Progenitor cell of endocrine pancreas (in vitro differentiated cells): Measurements from ENCODE around the gene FOXP1. TPM values are rescaled to one million over a fixed set of nuclear protein-coding genes. Genes with fewer than 3 reads are reported as not detected.
A peak's percentile ranks its signal among the peaks of the same experiment; 100 is the strongest.

Experiments used
- DNase-seq: peaks from one replicate; pipeline ENCODE4 v3.0.0; 2021; ENCODE audit warnings: low spot score; ENCODE audit not compliant: unreplicated experiment
- H3K27ac Mint-ChIP-seq: 2 replicates; pipeline ENCODE4 v1.8.0; 2021; ENCODE audit warnings: mild to moderate bottlenecking, moderate library complexity, mixed read lengths
- H3K27me3 Mint-ChIP-seq: 2 replicates; pipeline ENCODE4 v1.8.0; 2021; ENCODE audit warnings: mixed read lengths
- H3K36me3 Mint-ChIP-seq: 2 replicates; pipeline ENCODE4 v1.8.0; 2022; ENCODE audit warnings: mixed read lengths; ENCODE audit not compliant: insufficient read depth
- H3K4me1 Mint-ChIP-seq: 2 replicates; pipeline ENCODE4 v1.8.0; 2021; ENCODE audit warnings: low read depth, mixed read lengths
- H3K4me3 Mint-ChIP-seq: 2 replicates; pipeline ENCODE4 v1.8.0; 2021; ENCODE audit warnings: low read depth, mild to moderate bottlenecking, moderate library complexity, mixed read lengths
- H3K9me3 Mint-ChIP-seq: 2 replicates; pipeline ENCODE4 v1.8.0; 2021; ENCODE audit warnings: low read depth, mixed read lengths
- total RNA-seq: library from RNA; stranded (reverse); gene quantifications from 2 replicates; pipeline ENCODE4 v1.2.1, GENCODE V29; 2021
- TF ChIP-seq, protein P1 (sequence below): fragments of 200-600 bp; sonication (generic); IDR thresholded peaks from one replicate; pipeline ENCODE4 v1.5.0; 2021; ENCODE audit warnings: antibody characterized with exemption, mild to moderate bottlenecking; ENCODE audit not compliant: unreplicated experiment

The FOXP1 gene
- total RNA-seq, 1 donor from 2014 or later = 242 TPM

DNA sequence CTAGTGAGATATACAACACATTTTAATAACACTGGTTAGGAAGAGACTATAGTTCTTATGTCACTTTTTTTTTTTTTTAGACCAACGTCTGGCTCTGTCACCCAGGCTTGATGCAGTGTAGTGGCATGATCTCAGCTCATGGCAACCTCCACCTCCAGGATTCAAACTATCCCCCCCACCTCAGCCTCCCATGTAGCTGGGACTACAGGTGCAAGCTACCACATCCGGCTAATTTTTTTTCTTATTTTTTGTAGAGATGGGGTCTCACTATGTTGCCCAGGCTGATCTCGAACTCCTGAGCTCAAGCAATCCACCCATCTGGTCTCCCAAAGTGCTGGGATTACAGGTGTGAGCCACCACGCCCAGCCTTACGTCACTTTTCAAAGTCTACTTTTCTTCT lies 100.8 kb downstream of the FOXP1 start:
- TF ChIP-seq, protein P1, sequence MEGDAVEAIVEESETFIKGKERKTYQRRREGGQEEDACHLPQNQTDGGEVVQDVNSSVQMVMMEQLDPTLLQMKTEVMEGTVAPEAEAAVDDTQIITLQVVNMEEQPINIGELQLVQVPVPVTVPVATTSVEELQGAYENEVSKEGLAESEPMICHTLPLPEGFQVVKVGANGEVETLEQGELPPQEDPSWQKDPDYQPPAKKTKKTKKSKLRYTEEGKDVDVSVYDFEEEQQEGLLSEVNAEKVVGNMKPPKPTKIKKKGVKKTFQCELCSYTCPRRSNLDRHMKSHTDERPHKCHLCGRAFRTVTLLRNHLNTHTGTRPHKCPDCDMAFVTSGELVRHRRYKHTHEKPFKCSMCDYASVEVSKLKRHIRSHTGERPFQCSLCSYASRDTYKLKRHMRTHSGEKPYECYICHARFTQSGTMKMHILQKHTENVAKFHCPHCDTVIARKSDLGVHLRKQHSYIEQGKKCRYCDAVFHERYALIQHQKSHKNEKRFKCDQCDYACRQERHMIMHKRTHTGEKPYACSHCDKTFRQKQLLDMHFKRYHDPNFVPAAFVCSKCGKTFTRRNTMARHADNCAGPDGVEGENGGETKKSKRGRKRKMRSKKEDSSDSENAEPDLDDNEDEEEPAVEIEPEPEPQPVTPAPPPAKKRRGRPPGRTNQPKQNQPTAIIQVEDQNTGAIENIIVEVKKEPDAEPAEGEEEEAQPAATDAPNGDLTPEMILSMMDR = no peak
- no peak for DNase-seq
- H3K27ac Mint-ChIP-seq = no peak overlapping the region
- H3K4me1 Mint-ChIP-seq = peaks cover 3% of the 10 kb centered on the region
- H3K27me3 Mint-ChIP-seq = no peaks in the 10 kb centered on the region
- no peaks in the 10 kb centered on the region for H3K9me3 Mint-ChIP-seq
- H3K36me3 Mint-ChIP-seq = peaks cover 6% of the 10 kb centered on the region
- no peak overlapping the region for H3K4me3 Mint-ChIP-seq

DNA sequence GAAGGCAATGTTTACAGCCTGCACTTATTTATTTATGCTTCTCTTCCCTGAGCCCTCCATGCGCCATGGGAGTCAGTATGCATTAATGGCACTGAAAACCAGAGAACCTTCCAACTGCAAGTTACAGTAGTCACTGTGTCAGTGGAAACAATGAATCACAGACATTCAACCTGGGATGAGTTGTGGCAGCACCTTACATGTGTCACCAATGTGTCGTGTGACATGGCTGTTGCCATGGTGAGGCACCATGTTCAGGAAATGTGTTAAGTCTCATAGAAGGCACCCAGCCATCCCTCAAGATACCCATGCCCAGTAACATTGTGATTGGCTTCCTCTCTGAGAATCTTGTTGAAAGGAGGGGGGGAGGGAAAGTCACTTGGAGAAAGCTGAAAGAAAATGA lies 105.0 kb downstream of the FOXP1 start:
- no peak for DNase-seq
- no peak overlapping the region for H3K4me3 Mint-ChIP-seq
- no peak overlapping the region for H3K27ac Mint-ChIP-seq
- TF ChIP-seq, protein P1 = no peak
- H3K36me3 Mint-ChIP-seq = peaks cover 26% of the 10 kb centered on the region
- peaks cover 18% of the 10 kb centered on the region for H3K9me3 Mint-ChIP-seq
- no peaks in the 10 kb centered on the region for H3K4me1 Mint-ChIP-seq
- no peaks in the 10 kb centered on the region for H3K27me3 Mint-ChIP-seq

DNA sequence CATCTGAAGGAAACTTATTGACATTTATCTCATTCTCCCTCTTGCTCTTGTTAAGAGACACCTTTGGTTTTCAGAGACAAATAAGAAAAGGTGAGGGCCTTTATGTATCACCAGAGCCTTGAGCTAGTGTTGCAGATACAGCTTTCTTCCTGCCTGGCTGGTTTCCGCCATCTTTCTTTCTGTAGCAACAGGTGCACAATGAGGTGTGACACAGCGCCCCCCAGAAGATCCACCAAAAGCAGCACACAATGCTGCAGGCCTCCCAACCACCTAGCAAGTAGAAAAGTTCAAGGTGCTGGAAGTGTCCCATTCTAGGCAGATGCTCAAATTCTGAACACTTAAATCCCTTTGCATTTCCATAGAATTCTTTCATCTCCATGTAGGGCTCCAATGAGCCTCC lies 106.6 kb downstream of the FOXP1 start:
- H3K4me1 Mint-ChIP-seq = no peaks in the 10 kb centered on the region
- peak overlapping the region; percentile 52 for H3K27ac Mint-ChIP-seq
- TF ChIP-seq, protein P1 = no peak
- H3K36me3 Mint-ChIP-seq = peaks cover 38% of the 10 kb centered on the region
- H3K4me3 Mint-ChIP-seq = no peak overlapping the region
- no peak for DNase-seq
- peaks cover 23% of the 10 kb centered on the region for H3K9me3 Mint-ChIP-seq
- H3K27me3 Mint-ChIP-seq = no peaks in the 10 kb centered on the region

DNA sequence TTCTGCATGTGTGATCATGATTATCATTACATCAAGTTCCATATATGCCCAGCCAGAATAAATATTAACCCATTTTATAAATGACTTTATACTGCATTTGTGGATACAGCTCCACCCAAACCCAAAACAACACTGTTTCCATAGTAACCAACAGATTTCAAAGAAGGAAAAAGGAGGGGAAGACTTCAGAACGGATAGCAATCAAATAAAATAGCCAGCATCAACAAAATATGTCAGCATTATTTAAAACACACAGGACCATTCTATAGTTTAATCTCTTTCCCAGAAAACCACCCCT lies 114.4 kb downstream of the FOXP1 start:
- H3K27me3 Mint-ChIP-seq = no peaks in the 10 kb centered on the region
- no peak for DNase-seq
- H3K4me1 Mint-ChIP-seq = peaks cover 5% of the 10 kb centered on the region
- no peak overlapping the region for H3K27ac Mint-ChIP-seq
- peaks cover 26% of the 10 kb centered on the region for H3K36me3 Mint-ChIP-seq
- peaks cover 10% of the 10 kb centered on the region for H3K9me3 Mint-ChIP-seq
- TF ChIP-seq, protein P1 = no peak
- H3K4me3 Mint-ChIP-seq = no peak overlapping the region

DNA sequence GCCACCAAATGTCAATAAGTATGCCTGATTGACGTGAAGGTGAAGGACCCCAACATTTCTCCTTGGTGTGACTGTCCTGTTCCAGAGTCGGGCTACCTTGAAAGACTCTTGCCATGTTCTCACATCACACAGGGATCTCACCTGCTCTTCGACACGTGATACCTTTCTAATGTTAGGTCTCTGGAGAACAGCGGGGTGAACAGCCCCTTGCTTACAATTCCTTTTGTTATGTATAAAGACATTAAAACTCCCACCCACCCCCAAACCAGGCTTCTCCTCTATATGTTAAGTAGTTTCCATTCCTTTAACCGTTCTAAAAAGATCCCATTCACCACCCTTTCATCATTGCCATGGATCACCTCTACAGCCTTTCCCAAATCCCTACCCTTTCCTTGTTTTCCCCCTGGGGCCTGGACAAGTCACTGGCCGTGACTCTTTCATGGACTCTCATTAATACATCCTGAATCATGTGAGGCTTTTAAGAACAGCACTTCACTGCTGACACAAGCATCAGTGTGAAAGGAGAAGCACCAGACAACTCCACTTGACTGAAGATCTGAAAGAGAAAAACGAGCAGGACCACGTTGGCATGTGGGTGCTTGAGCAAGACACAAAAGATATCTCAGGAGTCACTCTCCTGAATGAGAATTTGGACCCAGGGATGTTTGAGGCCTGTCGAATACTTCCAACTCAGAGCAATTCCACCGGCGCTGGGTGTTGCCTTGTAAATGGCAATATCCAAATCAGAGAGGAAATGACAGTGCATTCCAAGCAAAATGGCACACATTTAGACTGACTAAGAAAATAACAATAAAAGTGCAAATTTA lies 115.0 kb downstream of the FOXP1 start:
- H3K9me3 Mint-ChIP-seq = peaks cover 5% of the 10 kb centered on the region
- peaks cover 20% of the 10 kb centered on the region for H3K36me3 Mint-ChIP-seq
- H3K4me1 Mint-ChIP-seq = peaks cover 7% of the 10 kb centered on the region
- TF ChIP-seq, protein P1 = no peak
- no peak for DNase-seq
- no peaks in the 10 kb centered on the region for H3K27me3 Mint-ChIP-seq
- no peak overlapping the region for H3K4me3 Mint-ChIP-seq
- peak overlapping the region; percentile 25 for H3K27ac Mint-ChIP-seq
